Uterus (tissue), 4 donors: Measurements from ENCODE around the gene GSPT1. TPM values are rescaled to one million over a fixed set of nuclear protein-coding genes. Genes with fewer than 3 reads are reported as not detected.
"Not testable (repeated sequence)": the region's sequence is repeated elsewhere in the genome, so short reads cannot be mapped to it uniquely, and the experiment has no call there.

Experiments used
- DNase-seq, 2 donors: peaks; one replicate each; pipeline ENCODE4 v3.0.0-alpha.2; 2019 to 2020
- H3K27ac ChIP-seq, 2 donors: fragments of 200-600 bp; sonication (generic); 1 replicate in 1 of 2; 2 replicates in 1 of 2; pipeline ENCODE4 v1.5.1; 2016 to 2018
- H3K27me3 ChIP-seq, 2 donors: fragments of 200-600 bp; sonication (generic); one replicate each; pipeline ENCODE4 v1.5.1; 2018 to 2019; ENCODE audit warnings: control low read depth in 1 of 2
- H3K36me3 ChIP-seq, 2 donors: fragments of 200-600 bp; sonication (generic); one replicate each; pipeline ENCODE4 v1.5.1; 2019; ENCODE audit warnings: control low read depth in 1 of 2
- H3K4me1 ChIP-seq, 2 donors: fragments of 200-600 bp; sonication (generic); one replicate each; pipeline ENCODE4 v1.5.1; 2018 to 2019; ENCODE audit warnings: control low read depth in 1 of 2
- H3K4me3 ChIP-seq, 2 donors: fragments of 200-600 bp; sonication (generic); 1 replicate in 1 of 2; 2 replicates in 1 of 2; pipeline ENCODE4 v1.5.1; 2018 to 2019; ENCODE audit warnings: mild to moderate bottlenecking in 1 of 2
- H3K9me3 ChIP-seq, 2 donors: fragments of 200-600 bp; sonication (generic); one replicate each; pipeline ENCODE4 v1.5.1; 2019; ENCODE audit warnings: control low read depth in 1 of 2
- POLR2A ChIP-seq, 2 donors: fragments of 450-650 bp; IDR thresholded peaks; one replicate each; pipeline ENCODE4 v1.6.1; 2016; ENCODE audit warnings: antibody characterized with exemption in 2 of 2, mild to moderate bottlenecking in 1 of 2, moderate library complexity in 1 of 2
- intact Hi-C: fragments of 100-400 bp; cut with DNase I; formaldehyde crosslinking; loops from one replicate; pipeline ENCODE4 v1.15.1; 2023; ENCODE audit warnings: low total_unique reads
- total RNA-seq, 4 donors: library from RNA; depleted of rRNA in 3 of 4; stranded (reverse); fragments of >200 nt in 3 of 4; gene quantifications; one replicate each; pipeline versions ENCODE4 v1.1.0 to v1.2.4, GENCODE V29; 2014 to 2023
- TF ChIP-seq, protein P1 (sequence below), 4 experiments: fragments of 200-600 bp in 2 of 4; fragments of 450-650 bp in 2 of 4; sonication (generic) in 2 of 4; IDR thresholded peaks; one replicate each; pipeline ENCODE4 v1.5.1; 2016 to 2019; ENCODE audit warnings: antibody characterized with exemption in 4 of 4, mild to moderate bottlenecking in 2 of 4, moderate library complexity in 1 of 4
- donor health status: DM: yes; HTN: yes; CAD: no.

GSPT1 gene
- total RNA-seq, result 10 to 100 TPM; 33.2 to 73.7 (median 64.7) TPM

- Histone ChIP-seq H3K9me3 (no peaks in the 10 kb centered on the region), H3K27ac (peak within 1 kb of the TSS; percentile 86 to 93), H3K36me3 (no peaks in the 10 kb centered on the region), H3K4me1 (peaks cover 4 to 9% of the 10 kb centered on the region in 2 donors), H3K27me3 (no peaks in the 10 kb centered on the region), H3K4me3 (peak within 1 kb of the TSS; percentile 70 to 96)
- TF ChIP-seq, protein P1, sequence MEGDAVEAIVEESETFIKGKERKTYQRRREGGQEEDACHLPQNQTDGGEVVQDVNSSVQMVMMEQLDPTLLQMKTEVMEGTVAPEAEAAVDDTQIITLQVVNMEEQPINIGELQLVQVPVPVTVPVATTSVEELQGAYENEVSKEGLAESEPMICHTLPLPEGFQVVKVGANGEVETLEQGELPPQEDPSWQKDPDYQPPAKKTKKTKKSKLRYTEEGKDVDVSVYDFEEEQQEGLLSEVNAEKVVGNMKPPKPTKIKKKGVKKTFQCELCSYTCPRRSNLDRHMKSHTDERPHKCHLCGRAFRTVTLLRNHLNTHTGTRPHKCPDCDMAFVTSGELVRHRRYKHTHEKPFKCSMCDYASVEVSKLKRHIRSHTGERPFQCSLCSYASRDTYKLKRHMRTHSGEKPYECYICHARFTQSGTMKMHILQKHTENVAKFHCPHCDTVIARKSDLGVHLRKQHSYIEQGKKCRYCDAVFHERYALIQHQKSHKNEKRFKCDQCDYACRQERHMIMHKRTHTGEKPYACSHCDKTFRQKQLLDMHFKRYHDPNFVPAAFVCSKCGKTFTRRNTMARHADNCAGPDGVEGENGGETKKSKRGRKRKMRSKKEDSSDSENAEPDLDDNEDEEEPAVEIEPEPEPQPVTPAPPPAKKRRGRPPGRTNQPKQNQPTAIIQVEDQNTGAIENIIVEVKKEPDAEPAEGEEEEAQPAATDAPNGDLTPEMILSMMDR (IDR thresholded peaks at IDR 0.05), result no peak
- peak; percentile 65 to 88 for TF ChIP-seq POLR2A (IDR thresholded peaks at IDR 0.05)
- DNase-seq, result peak; percentile 98 to 99
- intact Hi-C loops, result no loop called here
Observed at GRCh38 chr16:11915644-11916523, at the start of gene GSPT1. GSPT1 (minus strand) TSS chr16:11915956; CDS start chr16:11915720, 236 bp downstream.

GRCh38 chr16:11964761-11965551 is 49.2 kb upstream of the GSPT1 start, which contains the start of gene TNFRSF17:
TNFRSF17 (plus strand) TSS chr16:11965210; CDS start chr16:11965325, 115 bp downstream.
- no peak within 1 kb of the TSS for H3K27ac ChIP-seq
- H3K4me1 ChIP-seq, result no peaks in the 10 kb centered on the region
- DNase-seq, result no peak
- no peaks in the 10 kb centered on the region for H3K27me3 ChIP-seq
- H3K9me3 ChIP-seq, result no peaks in the 10 kb centered on the region
- H3K4me3 ChIP-seq, result no peak within 1 kb of the TSS
- intact Hi-C loops, result no loop called here
- no peaks in the 10 kb centered on the region for H3K36me3 ChIP-seq
- TF ChIP-seq, protein P1 (IDR thresholded peaks at IDR 0.05), result no peak
- no peak for TF ChIP-seq POLR2A (IDR thresholded peaks at IDR 0.05)

DNA sequence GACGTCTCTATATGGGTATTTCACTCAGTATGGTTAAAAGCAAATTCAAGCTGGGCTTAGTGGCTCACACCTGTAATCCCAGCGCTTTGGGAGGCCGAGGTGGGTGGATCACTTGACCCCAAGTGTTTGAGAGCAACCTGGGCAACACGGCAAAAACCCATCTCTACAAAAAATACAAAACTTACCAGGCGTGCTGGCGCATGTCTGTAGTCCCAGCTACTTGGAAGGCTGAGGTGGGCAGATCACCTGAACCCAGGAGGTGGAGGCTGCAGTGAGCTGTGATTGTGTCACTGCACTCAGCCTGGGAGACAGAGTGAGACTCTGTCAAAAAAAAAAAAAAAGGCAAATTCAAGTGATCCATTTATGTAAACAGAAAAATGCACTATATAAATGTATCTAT is 48.0 kb upstream of the GSPT1 start:
- TF ChIP-seq POLR2A (IDR thresholded peaks at IDR 0.05), result no peak
- TF ChIP-seq, protein P1 (IDR thresholded peaks at IDR 0.05), result no peak
- H3K9me3 ChIP-seq, result no peaks in the 10 kb centered on the region
- no peak overlapping the region for H3K27ac ChIP-seq
- no peak overlapping the region for H3K4me3 ChIP-seq
- no peak for DNase-seq
- H3K36me3 ChIP-seq, result no peaks in the 10 kb centered on the region
- intact Hi-C loops, result no loop called here
- H3K27me3 ChIP-seq, result no peaks in the 10 kb centered on the region
- no peaks in the 10 kb centered on the region for H3K4me1 ChIP-seq

DNA sequence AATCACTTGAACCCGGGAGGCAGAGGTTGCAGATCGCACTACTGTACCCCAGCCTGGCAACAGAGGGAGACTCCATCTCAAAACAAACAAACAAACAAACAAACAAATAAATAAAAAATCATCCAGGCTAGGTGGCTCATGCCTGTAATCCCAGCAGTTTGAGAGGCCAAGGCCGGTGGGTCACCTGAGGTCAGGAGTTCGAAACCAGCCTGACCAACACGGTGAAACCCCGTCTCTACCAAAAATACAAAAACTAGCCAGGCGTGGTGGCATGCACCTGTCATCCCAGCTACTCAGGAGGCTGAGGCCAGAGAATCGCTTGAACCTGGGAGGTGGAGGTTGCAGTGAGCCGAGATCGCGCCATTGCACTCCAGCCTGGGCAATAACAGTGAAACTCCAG is 47.2 kb upstream of the GSPT1 start:
- intact Hi-C loops, DNase-seq, H3K27ac ChIP-seq, H3K4me3 ChIP-seq, H3K27me3 ChIP-seq, H3K9me3 ChIP-seq, H3K36me3 ChIP-seq, H3K4me1 ChIP-seq: not testable (repeated sequence)

DNA sequence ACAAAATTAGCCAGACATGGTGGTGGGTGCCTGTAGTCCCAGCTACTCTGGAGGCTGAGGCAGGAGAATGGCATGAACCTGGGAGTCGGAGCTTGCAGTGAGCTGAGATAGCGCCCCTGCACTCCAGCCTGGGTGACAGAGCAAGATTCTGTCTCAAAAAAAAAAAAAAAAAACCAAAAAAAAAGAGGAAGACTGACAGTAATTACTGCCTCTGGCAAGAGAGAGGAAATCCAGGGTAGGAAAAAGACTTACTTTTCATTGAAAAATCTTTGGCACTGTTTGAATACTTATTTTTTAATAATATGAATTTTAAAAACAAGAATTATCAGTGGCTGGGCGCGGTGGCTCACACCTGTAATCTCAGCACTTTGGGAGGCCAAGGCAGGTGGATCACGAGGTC is 46.7 kb upstream of the GSPT1 start:
- H3K27me3 ChIP-seq, intact Hi-C loops, H3K4me1 ChIP-seq, H3K36me3 ChIP-seq, H3K9me3 ChIP-seq, DNase-seq, H3K4me3 ChIP-seq, H3K27ac ChIP-seq: not testable (repeated sequence)
